Thoracic aorta (tissue), 2 donors: ENCODE results near the gene UBL7. TPM values are rescaled to one million over a fixed set of nuclear protein-coding genes. Genes with fewer than 3 reads are reported as not detected.

Experiments used
- ATAC-seq: fragments of 150-250 bp; one replicate; pipeline ENCODE4 v1.8.0; 2017; ENCODE audit warnings: low read depth; ENCODE audit not compliant: insufficient number of reproducible peaks, low FRiP score
- DNase-seq: peaks from one replicate; pipeline ENCODE4 v3.0.0-alpha.2; 2020; ENCODE audit warnings: low spot score
- H3K27ac ChIP-seq, 2 donors: fragments of 200-600 bp; sonication (generic); 1 replicate in 1 of 2; 2 replicates in 1 of 2; pipeline ENCODE4 v1.5.1; 2016; ENCODE audit warnings: mild to moderate bottlenecking in 2 of 2, moderate library complexity in 2 of 2
- H3K27me3 ChIP-seq: fragments of 200-600 bp; sonication (generic); replicated peaks from 2 replicates; pipeline ENCODE4 v1.6.0; 2016; ENCODE audit warnings: mild to moderate bottlenecking; ENCODE audit not compliant: insufficient read depth
- H3K36me3 ChIP-seq: fragments of 200-600 bp; sonication (generic); one replicate; pipeline ENCODE4 v1.5.1; 2016
- H3K4me1 ChIP-seq, 2 donors: fragments of 200-600 bp; sonication (generic); 1 replicate in 1 of 2; 2 replicates in 1 of 2; pipeline versions ENCODE4 v1.5.1 to v1.6.0; 2016; ENCODE audit warnings: low read depth in 2 of 2, mild to moderate bottlenecking in 1 of 2; ENCODE audit not compliant: control insufficient read depth in 1 of 2
- H3K4me3 ChIP-seq: fragments of 200-600 bp; sonication (generic); 2 replicates; pipeline ENCODE4 v1.5.1; 2016; ENCODE audit warnings: mild to moderate bottlenecking
- H3K9me3 ChIP-seq: fragments of 200-600 bp; sonication (generic); 2 replicates; pipeline ENCODE4 v1.5.1; 2016
- CTCF ChIP-seq: fragments of 200-600 bp; sonication (generic); IDR thresholded peaks from one replicate; pipeline ENCODE4 v1.5.1; 2019; ENCODE audit warnings: antibody characterized with exemption
- total RNA-seq, 2 donors: library from RNA; depleted of rRNA; stranded (reverse); fragments of >200 nt; gene quantifications; one replicate each; pipeline versions ENCODE4 v1.1.0 to v1.2.3, GENCODE V29; 2016

UBL7 gene
- total RNA-seq, 2 donors from 2014 or later: 41.1 to 70.5 TPM

- H3K9me3 ChIP-seq: no peaks in the 10 kb centered on the region
- no peak for DNase-seq
- no peaks in the 10 kb centered on the region for H3K27me3 ChIP-seq
- H3K27ac ChIP-seq: no peak overlapping the region
- H3K4me3 ChIP-seq: no peak overlapping the region
- no peak for ATAC-seq
- no peaks in the 10 kb centered on the region for H3K4me1 ChIP-seq
- no peak for TF ChIP-seq CTCF
- no peaks in the 10 kb centered on the region for H3K36me3 ChIP-seq
These were observed 9.9 kb upstream of the UBL7 start for GRCh38 chr15:74470631-74471395.

- ATAC-seq (no peak), DNase-seq (no peak)
- H3K27me3 ChIP-seq: no peaks in the 10 kb centered on the region
- no peak for TF ChIP-seq CTCF
- no peaks in the 10 kb centered on the region for H3K36me3 ChIP-seq
- H3K27ac ChIP-seq: no peak overlapping the region
- no peaks in the 10 kb centered on the region for H3K4me1 ChIP-seq
- H3K9me3 ChIP-seq: no peaks in the 10 kb centered on the region
- H3K4me3 ChIP-seq: no peak overlapping the region
These were observed 7.5 kb upstream of the UBL7 start for GRCh38 chr15:74468341-74469032.

- no peak overlapping the region for H3K4me3 ChIP-seq
- no peak for DNase-seq
- no peak for ATAC-seq
- no peaks in the 10 kb centered on the region for H3K9me3 ChIP-seq
- no peak overlapping the region for H3K27ac ChIP-seq
- H3K4me1 ChIP-seq: peaks cover 7 to 9% of the 10 kb centered on the region in 2 donors
- no peaks in the 10 kb centered on the region for H3K36me3 ChIP-seq
- no peak for TF ChIP-seq CTCF
- H3K27me3 ChIP-seq: no peaks in the 10 kb centered on the region
These were observed 5.6 kb upstream of the UBL7 start for GRCh38 chr15:74466570-74466969.

GRCh38 chr15:74464897-74465296 lies 3.9 kb upstream of the UBL7 start:
- Histone ChIP-seq H3K4me3 (no peak overlapping the region), H3K27ac (no peak overlapping the region), H3K9me3 (no peaks in the 10 kb centered on the region), H3K27me3 (no peaks in the 10 kb centered on the region), H3K36me3 (no peaks in the 10 kb centered on the region), H3K4me1 (peaks cover 10 to 18% of the 10 kb centered on the region in 2 donors)
- no peak for DNase-seq
- ATAC-seq: no peak
- no peak for TF ChIP-seq CTCF

GRCh38 chr15:74464216-74464615 lies 3.3 kb upstream of the UBL7 start:
- no peak for TF ChIP-seq CTCF
- DNase-seq: no peak
- Histone ChIP-seq H3K4me3 (no peak overlapping the region), H3K27me3 (no peaks in the 10 kb centered on the region), H3K27ac (no peak overlapping the region), H3K4me1 (peaks cover 10 to 20% of the 10 kb centered on the region in 2 donors), H3K9me3 (no peaks in the 10 kb centered on the region), H3K36me3 (no peaks in the 10 kb centered on the region)
- ATAC-seq: no peak
